H1 (cell line): ENCODE results near the gene TM4SF20. TPM values are rescaled to one million over a fixed set of nuclear protein-coding genes. Genes with fewer than 3 reads are reported as not detected.

Experiments
- ASH2L ChIP-seq: fragments of 200-600, 300-600 bp; sonication (generic); IDR thresholded peaks from one replicate; pipeline ENCODE4 v1.7.1; 2017; ENCODE audit warnings: low read length
- BACH1 ChIP-seq: IDR thresholded peaks from 2 replicates; pipeline ENCODE4 v1.6.1; 2012; ENCODE audit warnings: low read length, improper control_type of control experiment
- BCL11A ChIP-seq, 2 experiments: IDR thresholded peaks; one replicate each; pipeline ENCODE4 v1.6.1; 2011; ENCODE audit warnings: low read depth in 2 of 2, low read length in 2 of 2, mild to moderate bottlenecking in 2 of 2
- BRCA1 ChIP-seq: IDR thresholded peaks from 2 replicates; pipeline ENCODE4 v1.6.1; 2012; ENCODE audit warnings: low read depth, low read length, improper control_type of control experiment
- CEBPB ChIP-seq: IDR thresholded peaks from 2 replicates; pipeline ENCODE4 v1.6.1; 2012; ENCODE audit warnings: low read depth, low read length
- CREB1 ChIP-seq: IDR thresholded peaks from 2 replicates; pipeline ENCODE4 v1.6.1; 2012; ENCODE audit warnings: inconsistent platforms
- CTBP2 ChIP-seq: IDR thresholded peaks from 2 replicates; pipeline ENCODE4 v1.7.0; 2011; ENCODE audit warnings: borderline replicate concordance, mild to moderate bottlenecking, moderate library complexity, mixed read lengths, low read length; ENCODE audit not compliant: insufficient read depth, insufficient read length
- EGR1 ChIP-seq: IDR thresholded peaks from 2 replicates; pipeline ENCODE4 v1.6.1; 2011; ENCODE audit warnings: low read depth, low read length, borderline replicate concordance
- EZH2 ChIP-seq: fragments of 200-600 bp; sonication (generic); IDR thresholded peaks from 2 replicates; pipeline ENCODE4 v1.7.1; 2012; ENCODE audit warnings: low read depth, mild to moderate bottlenecking, moderate library complexity, low read length, inconsistent platforms; ENCODE audit not compliant: severe bottlenecking
- FOSL1 ChIP-seq: IDR thresholded peaks from 2 replicates; pipeline ENCODE4 v1.6.1; 2011; ENCODE audit warnings: mild to moderate bottlenecking, low read depth, low read length, moderate library complexity; ENCODE audit not compliant: insufficient read depth
- GABPA ChIP-seq: IDR thresholded peaks from 2 replicates; pipeline ENCODE4 v1.6.1; 2011; ENCODE audit warnings: mild to moderate bottlenecking, low read length, moderate library complexity, borderline replicate concordance; ENCODE audit not compliant: insufficient read depth
- KDM5A ChIP-seq: fragments of 200-600 bp; IDR thresholded peaks from 2 replicates; pipeline ENCODE4 v1.7.1; 2012; ENCODE audit warnings: mild to moderate bottlenecking, low read length, inconsistent platforms, mixed read lengths
- NRF1 ChIP-seq: IDR thresholded peaks from 2 replicates; pipeline ENCODE4 v1.6.1; 2011; ENCODE audit warnings: mild to moderate bottlenecking, low read depth, low read length, improper control_type of control experiment
- RNF2 ChIP-seq: fragments of 200-900, 300-1000 bp; sonication (generic); IDR thresholded peaks from 2 replicates; pipeline ENCODE4 v1.7.1; 2016; ENCODE audit warnings: borderline replicate concordance, low read depth, mild to moderate bottlenecking, antibody characterized with exemption, low read length; ENCODE audit not compliant: poor library complexity, severe bottlenecking; ENCODE audit errors: missing control alignments
- SIN3A ChIP-seq, 2 experiments: IDR thresholded peaks in 1 of 2; conservative IDR thresholded peaks in 1 of 2; 2 replicates each; pipeline ENCODE4 v1.6.1; 2011 to 2012; ENCODE audit warnings: low read length in 2 of 2, improper control_type of control experiment in 1 of 2, low read depth in 1 of 2, mild to moderate bottlenecking in 1 of 2
- SIRT6 ChIP-seq: IDR thresholded peaks from one replicate; pipeline ENCODE4 v1.7.1; 2012; ENCODE audit warnings: low read length, inconsistent platforms
- SP1 ChIP-seq: IDR thresholded peaks from 2 replicates; pipeline ENCODE4 v1.6.1; 2011; ENCODE audit warnings: low read depth, low read length
- SP4 ChIP-seq: IDR thresholded peaks from 2 replicates; pipeline ENCODE4 v1.6.1; 2012; ENCODE audit warnings: low read length, inconsistent platforms
- SUZ12 ChIP-seq: fragments of 200-600 bp; sonication (generic); IDR thresholded peaks from 2 replicates; pipeline ENCODE4 v1.6.1; 2012; ENCODE audit warnings: mild to moderate bottlenecking, inconsistent platforms, low read length, moderate library complexity, mixed read lengths
- TCF12 ChIP-seq: IDR thresholded peaks from 2 replicates; pipeline ENCODE4 v1.6.1; 2011; ENCODE audit warnings: low read depth, mild to moderate bottlenecking, low read length
- ZNF274 ChIP-seq: IDR thresholded peaks from 2 replicates; pipeline ENCODE4 v1.7.0; 2012; ENCODE audit warnings: low read length, borderline replicate concordance; ENCODE audit errors: extremely low read depth
- polyA plus RNA-seq, 7 experiments: library from polyadenylated mRNA; depleted of rRNA in 3 of 7; stranded (reverse) in 5 of 7; unstranded in 2 of 7; fragments of >200 nt in 5 of 7; fragments of 200-250 nt in 2 of 7; gene quantifications; 1 replicate in 5 of 7; 2 replicates in 1 of 7; 4 replicates in 1 of 7; pipeline versions ENCODE4 v1.2.1 to v1.2.3, GENCODE V29; 2011 to 2013; ENCODE audit warnings: missing spikeins in 2 of 7, mixed read lengths in 2 of 7
- total RNA-seq: library from RNA; stranded (reverse); fragmentation: NEBNext Ultra II Directional; extraction: Animal tissue kit (Norgen Biotek cat#: 25700); gene quantifications from 2 replicates; pipeline ENCODE4 v1.2.1, GENCODE V29; 2021
- TF ChIP-seq, protein P1 (sequence below): IDR thresholded peaks from 2 replicates; pipeline ENCODE4 v1.6.1; 2012; ENCODE audit warnings: inconsistent platforms
- TF ChIP-seq, protein P2 (sequence below): IDR thresholded peaks from 2 replicates; pipeline ENCODE4 v1.6.1; 2011; ENCODE audit warnings: low read length, improper control_type of control experiment

Gene TM4SF20
- total and polyA plus RNA-seq, 2 of the 8 experiments (the other 6 are each of a cell fraction or from before 2014, with no cell fraction given): not detected

DNA sequence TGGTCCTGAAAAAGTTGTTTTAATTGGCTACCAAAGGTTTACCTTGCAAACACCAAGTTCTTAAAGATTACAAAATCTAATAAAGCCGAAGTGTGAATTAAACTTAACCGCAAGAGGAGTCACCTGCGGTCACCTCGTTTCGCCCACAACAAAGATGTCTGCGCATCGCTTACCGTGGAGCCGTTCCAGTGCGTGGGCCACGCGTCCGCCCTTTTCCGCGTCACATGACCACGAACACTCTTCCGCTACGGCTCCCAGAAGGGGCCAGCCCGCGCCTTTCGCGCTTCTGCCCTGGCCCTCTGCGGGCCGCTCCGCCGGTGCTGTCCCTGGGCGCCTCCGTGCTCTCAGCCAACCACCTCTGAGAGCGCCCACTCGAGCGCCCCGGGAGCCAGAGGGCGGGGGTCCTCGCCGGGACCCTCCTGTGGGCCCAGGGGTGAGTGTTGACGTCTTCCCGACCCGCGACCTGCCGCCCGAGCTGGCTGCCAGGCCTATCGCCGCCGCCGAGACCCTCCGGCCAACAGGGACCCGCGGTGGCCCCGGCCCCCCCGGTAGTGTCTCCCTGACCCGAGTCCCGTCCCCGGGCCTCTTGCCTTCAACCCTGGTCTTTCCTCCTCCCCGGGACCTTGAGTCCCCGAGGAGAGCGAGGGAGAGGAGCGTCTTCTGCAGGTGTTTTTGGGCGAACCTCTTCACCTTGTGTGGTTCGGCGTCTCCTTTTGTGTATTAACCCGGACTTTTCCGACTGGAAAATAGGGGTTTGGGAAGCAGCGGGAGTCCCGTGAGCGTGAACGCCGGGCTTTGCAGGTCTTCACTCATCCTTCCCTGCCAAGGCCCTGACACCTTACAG lies 53.9 kb downstream of the TM4SF20 start, which contains the start of gene MFF (continued):
- TF ChIP-seq KDM5A (no peak), BCL11A (IDR thresholded peaks at IDR 0.05; ENCODE audit: low read depth in 2 of 2, low read length in 2 of 2) (no peak), SUZ12 (no peak), TCF12 (0 out of 2 replicates have a peak, but pooled peaks have one; percentile 18), CREB1 (peak; percentile 85), BRCA1 (no peak), SIN3A (conservative IDR thresholded peaks at IDR 0.05 in 1 of 2, IDR thresholded peaks at IDR 0.05 in 1 of 2; ENCODE audit: low read depth in 1 of 2, low read length in 2 of 2) (peak in 1 of 2 experiments; percentile 72; a peak in 2 of 4 replicates), NRF1 (no peak), CEBPB (no peak), GABPA (no peak), EGR1 (peak; percentile 88; the same call in 1 of the 2 replicates), CTBP2 (no peak), SIRT6 (no peak), ASH2L (peak; percentile 75), BACH1 (peak; percentile 75), SP1 (peak; percentile 39; the same call in 1 of the 2 replicates), FOSL1 (no peak), SP4 (peak; percentile 76; the same call in 1 of the 2 replicates), EZH2 (no peak), ZNF274 (no peak), RNF2 (no peak)
- TF ChIP-seq, protein P1, sequence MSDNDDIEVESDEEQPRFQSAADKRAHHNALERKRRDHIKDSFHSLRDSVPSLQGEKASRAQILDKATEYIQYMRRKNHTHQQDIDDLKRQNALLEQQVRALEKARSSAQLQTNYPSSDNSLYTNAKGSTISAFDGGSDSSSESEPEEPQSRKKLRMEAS: peak; percentile 99
- TF ChIP-seq, protein P2, sequence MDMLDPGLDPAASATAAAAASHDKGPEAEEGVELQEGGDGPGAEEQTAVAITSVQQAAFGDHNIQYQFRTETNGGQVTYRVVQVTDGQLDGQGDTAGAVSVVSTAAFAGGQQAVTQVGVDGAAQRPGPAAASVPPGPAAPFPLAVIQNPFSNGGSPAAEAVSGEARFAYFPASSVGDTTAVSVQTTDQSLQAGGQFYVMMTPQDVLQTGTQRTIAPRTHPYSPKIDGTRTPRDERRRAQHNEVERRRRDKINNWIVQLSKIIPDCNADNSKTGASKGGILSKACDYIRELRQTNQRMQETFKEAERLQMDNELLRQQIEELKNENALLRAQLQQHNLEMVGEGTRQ: peak; percentile 95
